Measurements from ENCODE around the gene ZBTB45.
"Not testable (repeated sequence)": the region's sequence is repeated elsewhere in the genome, so short reads cannot be mapped to it uniquely, and the experiment has no call there.

The ZBTB45 gene

DNA sequence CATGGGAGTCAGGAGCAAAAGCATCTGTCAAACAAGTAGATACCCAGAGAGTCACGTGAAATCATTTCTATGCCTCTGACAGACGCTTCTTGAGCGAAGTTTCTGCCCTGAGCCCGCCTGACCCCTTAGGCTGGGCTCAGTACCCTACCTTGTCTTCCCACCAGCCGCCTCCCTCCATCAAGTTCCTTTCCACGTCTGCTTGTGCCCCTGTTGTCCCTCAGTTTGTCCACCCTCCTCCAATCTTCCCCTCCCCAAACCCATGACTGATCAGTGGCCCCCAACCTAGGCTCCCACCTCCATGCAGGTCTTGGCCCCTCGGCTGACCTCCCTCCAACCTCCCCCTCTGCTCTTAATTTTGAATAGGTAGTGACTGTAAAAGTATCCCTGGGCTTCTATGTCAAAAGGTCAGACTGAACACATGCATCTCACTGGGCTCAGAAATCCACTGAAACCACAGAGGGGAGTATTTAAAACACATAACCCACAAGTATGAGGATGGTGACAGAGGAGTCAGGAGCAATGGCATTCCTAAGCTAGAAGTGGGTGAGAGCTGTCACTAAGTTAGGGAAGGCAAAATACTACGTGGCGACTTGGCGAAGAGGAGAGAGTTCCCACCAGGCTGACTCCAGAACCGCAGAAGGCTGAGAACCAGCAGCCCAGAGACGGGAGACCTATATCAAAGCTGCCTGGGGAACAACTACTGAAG lies 45.2 kb downstream of the ZBTB45 start:
- Histone ChIP-seq H3K4me3 (no peak overlapping the region), H3K27ac (peak overlapping the region in 1 of 2 donors; percentile 93)
- no peak for DNase-seq (ENCODE audit: low spot score)
- TF ChIP-seq, protein P1, sequence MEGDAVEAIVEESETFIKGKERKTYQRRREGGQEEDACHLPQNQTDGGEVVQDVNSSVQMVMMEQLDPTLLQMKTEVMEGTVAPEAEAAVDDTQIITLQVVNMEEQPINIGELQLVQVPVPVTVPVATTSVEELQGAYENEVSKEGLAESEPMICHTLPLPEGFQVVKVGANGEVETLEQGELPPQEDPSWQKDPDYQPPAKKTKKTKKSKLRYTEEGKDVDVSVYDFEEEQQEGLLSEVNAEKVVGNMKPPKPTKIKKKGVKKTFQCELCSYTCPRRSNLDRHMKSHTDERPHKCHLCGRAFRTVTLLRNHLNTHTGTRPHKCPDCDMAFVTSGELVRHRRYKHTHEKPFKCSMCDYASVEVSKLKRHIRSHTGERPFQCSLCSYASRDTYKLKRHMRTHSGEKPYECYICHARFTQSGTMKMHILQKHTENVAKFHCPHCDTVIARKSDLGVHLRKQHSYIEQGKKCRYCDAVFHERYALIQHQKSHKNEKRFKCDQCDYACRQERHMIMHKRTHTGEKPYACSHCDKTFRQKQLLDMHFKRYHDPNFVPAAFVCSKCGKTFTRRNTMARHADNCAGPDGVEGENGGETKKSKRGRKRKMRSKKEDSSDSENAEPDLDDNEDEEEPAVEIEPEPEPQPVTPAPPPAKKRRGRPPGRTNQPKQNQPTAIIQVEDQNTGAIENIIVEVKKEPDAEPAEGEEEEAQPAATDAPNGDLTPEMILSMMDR (IDR thresholded peaks at IDR 0.05) = no peak

DNA sequence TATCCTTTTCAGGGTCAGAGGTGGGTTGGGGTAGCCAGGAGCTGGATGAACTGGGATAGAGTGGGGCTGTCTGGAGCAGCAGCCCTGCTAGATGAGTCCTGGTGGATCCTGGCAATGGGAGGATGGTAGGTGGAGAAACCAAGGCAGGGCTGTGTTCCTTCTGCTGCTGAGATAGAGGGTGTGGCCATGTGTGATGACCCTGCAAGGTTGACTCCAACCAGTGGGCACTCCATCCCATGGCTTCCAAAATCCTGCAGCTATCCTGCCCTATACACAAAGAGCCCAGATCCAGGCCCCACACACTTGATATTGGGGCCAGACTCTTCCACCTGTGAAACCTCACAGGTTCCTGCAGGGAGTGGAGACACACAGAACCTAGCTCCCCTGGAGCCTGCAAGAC lies 45.8 kb downstream of the ZBTB45 start:
- DNase-seq (ENCODE audit: low spot score) = no peak
- Histone ChIP-seq H3K27ac (no peak overlapping the region), H3K4me3 (no peak overlapping the region)
- TF ChIP-seq, protein P1 (IDR thresholded peaks at IDR 0.05) = no peak

DNA sequence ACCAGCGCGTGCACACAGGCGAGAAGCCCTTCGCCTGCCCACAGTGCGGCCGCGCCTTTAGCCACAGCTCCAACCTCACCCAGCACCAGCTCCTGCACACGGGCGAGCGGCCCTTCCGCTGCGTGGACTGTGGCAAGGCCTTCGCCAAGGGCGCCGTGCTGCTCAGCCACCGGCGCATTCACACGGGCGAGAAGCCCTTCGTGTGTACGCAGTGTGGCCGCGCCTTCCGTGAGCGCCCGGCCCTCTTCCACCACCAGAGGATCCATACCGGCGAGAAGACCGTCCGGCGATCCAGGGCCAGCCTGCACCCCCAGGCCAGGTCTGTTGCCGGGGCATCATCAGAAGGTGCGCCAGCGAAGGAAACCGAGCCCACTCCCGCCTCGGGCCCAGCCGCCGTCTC lies 47.9 kb downstream of the ZBTB45 start:
- TF ChIP-seq, protein P1 (IDR thresholded peaks at IDR 0.05) = no peak
- Histone ChIP-seq H3K27ac (no peak overlapping the region), H3K4me3 (no peak overlapping the region)
- no peak for DNase-seq (ENCODE audit: low spot score)

DNA sequence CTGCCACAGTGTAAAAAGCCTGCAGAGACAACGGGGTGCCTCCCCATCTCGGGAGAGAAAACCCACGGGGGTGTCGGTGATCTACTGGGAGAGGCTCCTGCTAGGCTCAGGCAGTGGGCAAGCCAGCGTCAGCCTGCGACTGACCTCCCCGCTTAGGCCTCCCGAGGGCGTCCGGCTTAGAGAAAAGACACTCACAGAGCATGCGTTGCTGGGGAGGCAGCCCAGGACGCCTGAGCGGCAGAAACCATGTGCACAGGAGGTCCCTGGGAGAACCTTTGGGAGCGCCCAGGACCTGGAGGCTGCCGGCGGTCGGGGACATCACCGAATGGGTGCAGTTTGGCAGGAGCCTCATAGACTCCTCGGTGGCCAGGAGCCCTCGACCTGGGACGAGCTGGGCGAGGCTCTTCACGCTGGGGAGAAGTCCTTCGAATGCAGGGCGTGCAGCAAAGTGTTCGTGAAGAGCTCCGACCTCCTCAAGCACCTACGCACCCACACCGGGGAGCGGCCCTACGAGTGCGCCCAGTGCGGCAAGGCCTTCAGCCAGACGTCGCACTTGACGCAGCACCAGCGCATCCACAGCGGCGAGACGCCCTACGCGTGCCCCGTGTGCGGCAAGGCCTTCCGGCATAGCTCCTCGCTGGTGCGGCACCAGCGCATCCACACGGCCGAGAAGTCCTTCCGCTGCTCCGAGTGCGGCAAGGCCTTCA lies 48.6 kb downstream of the ZBTB45 start:
- H3K4me3 ChIP-seq; DNase-seq (ENCODE audit: low spot score); H3K27ac ChIP-seq: not testable (repeated sequence)

DNA sequence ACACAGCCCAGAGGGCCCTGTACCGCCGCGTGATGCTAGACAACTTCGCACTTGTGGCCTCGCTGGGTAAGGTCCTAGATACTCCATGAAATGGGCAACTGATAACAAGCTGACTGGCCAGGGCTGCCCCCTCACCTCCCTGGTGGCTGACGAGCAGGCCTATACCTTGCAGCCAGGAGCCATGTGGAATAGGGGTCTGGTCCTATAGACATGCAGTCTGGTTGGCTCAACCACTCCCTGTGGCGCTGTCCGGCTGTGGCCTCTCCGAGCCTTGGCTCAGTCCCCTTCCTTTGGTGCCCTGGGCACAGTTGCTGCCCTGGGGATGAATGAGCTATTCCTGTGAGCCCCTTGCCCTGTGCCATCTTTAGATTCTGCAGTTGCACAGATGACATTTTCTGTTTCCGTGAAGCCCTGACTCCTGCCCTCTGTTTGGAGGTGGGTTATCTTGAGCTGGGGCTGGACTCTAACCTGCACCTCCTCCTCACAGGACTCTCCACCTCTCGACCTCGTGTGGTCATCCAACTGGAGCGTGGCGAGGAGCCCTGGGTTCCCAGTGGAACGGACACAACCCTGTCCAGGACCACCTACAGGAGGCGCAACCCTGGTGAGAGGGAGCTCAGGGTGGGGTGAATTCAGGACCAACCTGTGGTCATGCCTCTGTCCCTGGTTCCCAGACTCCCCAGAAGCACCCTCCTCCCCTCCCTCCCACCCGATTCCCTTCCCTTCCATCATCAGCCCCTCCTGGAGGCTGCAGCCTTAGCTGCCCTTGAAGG lies 50.2 kb downstream of the ZBTB45 start:
- TF ChIP-seq, protein P1 (IDR thresholded peaks at IDR 0.05) = no peak
- no peak for DNase-seq (ENCODE audit: low spot score)
- H3K27ac ChIP-seq = no peak overlapping the region
- H3K4me3 ChIP-seq = no peak overlapping the region

DNA sequence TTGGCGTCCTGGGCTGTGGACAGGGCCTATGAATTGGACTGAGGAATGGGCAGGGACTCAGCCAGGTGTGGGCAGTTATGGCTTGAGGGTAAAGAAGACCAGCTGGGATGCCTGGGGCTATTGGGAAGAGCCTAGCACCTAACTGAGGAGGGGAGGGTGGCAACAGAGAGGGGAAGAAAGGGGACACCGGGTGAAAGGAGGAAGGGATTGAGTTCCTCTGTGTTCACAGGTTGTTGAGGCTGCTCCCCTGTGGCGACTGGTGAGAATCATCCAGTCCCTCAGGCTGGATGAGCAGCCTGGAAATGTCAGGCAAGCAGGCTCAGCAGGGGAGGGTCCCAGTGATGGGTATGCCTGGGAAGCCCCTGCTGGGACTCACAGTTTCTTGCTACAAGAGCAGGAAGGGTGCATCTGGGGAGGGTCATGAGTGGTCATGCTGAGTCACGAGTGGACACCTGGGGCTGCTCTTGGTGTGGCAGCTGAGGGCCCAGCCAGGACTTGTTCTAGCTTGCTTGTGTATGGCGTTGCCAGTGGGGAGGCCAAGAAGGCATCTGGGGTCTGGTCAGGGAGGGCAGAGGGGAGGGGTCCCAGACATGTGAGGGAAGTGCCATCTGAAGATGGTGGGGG lies 51.3 kb downstream of the ZBTB45 start:
- peak overlapping the region; percentile 82 for H3K4me3 ChIP-seq
- DNase-seq (ENCODE audit: low spot score) = no peak
- TF ChIP-seq, protein P1 (IDR thresholded peaks at IDR 0.05) = no peak
- no peak overlapping the region for H3K27ac ChIP-seq
